Activated CD8-positive, alpha-beta T cell treated with anti-CD3 and anti-CD28 coated beads for 36 hours (primary cell): ENCODE data around the gene SRSF7. TPM values are rescaled to one million over a fixed set of nuclear protein-coding genes. Genes with fewer than 3 reads are reported as not detected.
"Not testable (repeated sequence)": the region's sequence is repeated elsewhere in the genome, so short reads cannot be mapped to it uniquely, and the experiment has no call there.

Source experiments
- ATAC-seq: fragments of 200-7000 bp; cut with Tn5 transposase; one replicate; pipeline ENCODE4 v1.10.0; 2021; ENCODE audit warnings: mild to moderate bottlenecking, moderate library complexity
- CTCF ChIA-PET: fragments of 350-600 bp; sonication (Branson Sonifier 250); formaldehyde crosslinking; loops from one replicate; lab custom pipeline; 2021; ENCODE audit warnings: antibody characterized with exemption; lab: Charles Lee
- POLR2A ChIA-PET: fragments of 350-600 bp; sonication (Branson Sonifier 250); formaldehyde crosslinking; loops from one replicate; lab custom pipeline; 2021; ENCODE audit warnings: antibody characterized with exemption; lab: Charles Lee
- DNase-seq: peaks from one replicate; pipeline ENCODE4 v3.0.0-alpha.2; 2020
- H3K27ac Mint-ChIP-seq: one replicate; pipeline ENCODE4 v1.8.0; 2021; ENCODE audit warnings: mild to moderate bottlenecking, mixed read lengths
- H3K27me3 Mint-ChIP-seq: one replicate; pipeline ENCODE4 v1.8.0; 2021; ENCODE audit warnings: mixed read lengths
- H3K36me3 Mint-ChIP-seq: one replicate; pipeline ENCODE4 v1.8.0; 2021; ENCODE audit warnings: low read depth, mixed read lengths
- H3K4me1 Mint-ChIP-seq: one replicate; pipeline ENCODE4 v1.8.0; 2021; ENCODE audit warnings: low read depth, mixed read lengths
- H3K4me3 Mint-ChIP-seq: one replicate; pipeline ENCODE4 v1.8.0; 2021; ENCODE audit warnings: mild to moderate bottlenecking, moderate library complexity, mixed read lengths
- H3K9me3 Mint-ChIP-seq: one replicate; pipeline ENCODE4 v1.8.0; 2021; ENCODE audit warnings: mixed read lengths
- CTCF ChIP-seq: fragments of 200-600 bp; IDR thresholded peaks from one replicate; pipeline ENCODE4 v1.8.0; 2022; ENCODE audit warnings: antibody characterized with exemption, mild to moderate bottlenecking
- intact Hi-C: fragments of 100-400 bp; cut with micrococcal nuclease; formaldehyde crosslinking; loops from one replicate; pipeline ENCODE4 v1.10.0; 2022
- total RNA-seq, 2 experiments: library from RNA; stranded (reverse); gene quantifications; one replicate each; pipeline ENCODE4 v1.2.3, GENCODE V29; 2021

Gene SRSF7
- total RNA-seq, 2 experiments from 2014 or later = 320 to 333 TPM

GRCh38 chr2:38720613-38721241 is 30.4 kb downstream of the SRSF7 start:
- ATAC-seq (no peak), DNase-seq (peak; percentile 42)
- intact Hi-C loops = loop anchor here (5.0 kb wide), 2 partner anchors 68 to 118 kb away; partner anchors contain the start of gene HNRNPLL
- Mint-ChIP-seq H3K4me3 (peak overlapping the region; percentile 39), H3K4me1 (peaks cover 62% of the 10 kb centered on the region), H3K27me3 (no peaks in the 10 kb centered on the region), H3K9me3 (peaks cover 9% of the 10 kb centered on the region), H3K36me3 (peaks cover 37% of the 10 kb centered on the region), H3K27ac (peak overlapping the region; percentile 92)
- TF ChIP-seq CTCF = no peak
- POLR2A ChIA-PET = interaction anchor here (0.7 to 1.1 kb wide), 2 partner anchors 54 to 76 kb away, joined by 3 to 4 read pairs; no protein-coding TSS in a partner anchor
- CTCF ChIA-PET = interaction anchor here (1.1 to 6.9 kb wide), 2 partner anchors 139 to 154 kb away, joined by 3 to 133 read pairs; no protein-coding TSS in a partner anchor

- H3K36me3 Mint-ChIP-seq = peaks cover 46% of the 10 kb centered on the region
- intact Hi-C loops = loop anchor here (5.0 kb wide), 2 partner anchors 67 to 117 kb away; partner anchors contain the start of gene HNRNPLL
- no peak overlapping the region for H3K4me3 Mint-ChIP-seq
- DNase-seq = no peak
- H3K9me3 Mint-ChIP-seq = peaks cover 9% of the 10 kb centered on the region
- ChIA-PET POLR2A (interaction anchor here (0.7 to 0.9 kb wide), 2 partner anchors 22 to 111 kb away, joined by 3 read pairs; no protein-coding TSS in a partner anchor), CTCF (interaction anchor here (0.6 to 1.3 kb wide), 2 partner anchors 92 to 117 kb away, joined by 3 to 4 read pairs; partner anchors contain the start of gene HNRNPLL)
- peaks cover 62% of the 10 kb centered on the region for H3K4me1 Mint-ChIP-seq
- H3K27ac Mint-ChIP-seq = no peak overlapping the region
- no peak for TF ChIP-seq CTCF
- no peak for ATAC-seq
- no peaks in the 10 kb centered on the region for H3K27me3 Mint-ChIP-seq
Observed at GRCh38 chr2:38719706-38720105, 31.5 kb downstream of the SRSF7 start.

- intact Hi-C loops = no loop called here
- Mint-ChIP-seq H3K36me3 (peaks cover 48% of the 10 kb centered on the region), H3K9me3 (peaks cover 9% of the 10 kb centered on the region), H3K27ac (no peak overlapping the region), H3K4me1 (peaks cover 64% of the 10 kb centered on the region), H3K4me3 (no peak overlapping the region), H3K27me3 (no peaks in the 10 kb centered on the region)
- CTCF ChIA-PET = interaction anchor here (0.9 to 1.3 kb wide), 4 partner anchors 113 to 137 kb away, joined by 3 to 4 read pairs (median 4); partner anchors contain the start of gene HNRNPLL
- POLR2A ChIA-PET = interaction anchor here (0.9 kb wide), 1 partner anchor 23 kb away, joined by 3 read pairs; no protein-coding TSS in a partner anchor
- no peak for DNase-seq
- TF ChIP-seq CTCF = no peak
- ATAC-seq = no peak
Observed at GRCh38 chr2:38718601-38719000, 32.6 kb downstream of the SRSF7 start.

GRCh38 chr2:38716185-38716584 is 35.0 kb downstream of the SRSF7 start:
- Mint-ChIP-seq H3K36me3 (peaks cover 66% of the 10 kb centered on the region), H3K27ac (peak overlapping the region; percentile 41)
- CTCF ChIA-PET = interaction anchor here (1.6 kb wide), 1 partner anchor 115 kb away, joined by 4 read pairs; no protein-coding TSS in a partner anchor

GRCh38 chr2:38714941-38715340 is 36.2 kb downstream of the SRSF7 start:
- ChIA-PET CTCF (interaction anchor here (1.6 kb wide), 1 partner anchor 113 kb away, joined by 4 read pairs; no protein-coding TSS in a partner anchor), POLR2A (interaction anchor here (1.6 to 2.3 kb wide), 2 partner anchors 36 to 47 kb away, joined by 4 to 7 read pairs; partner anchors contain the start of gene SRSF7)
- peaks cover 54% of the 10 kb centered on the region for H3K4me1 Mint-ChIP-seq
- H3K4me3 Mint-ChIP-seq, intact Hi-C loops, DNase-seq, H3K27me3 Mint-ChIP-seq, H3K9me3 Mint-ChIP-seq: not testable (repeated sequence)
- peak; percentile 20 for ATAC-seq
- peak overlapping the region; percentile 56 for H3K27ac Mint-ChIP-seq
- peaks cover 60% of the 10 kb centered on the region for H3K36me3 Mint-ChIP-seq

More at GRCh38 chr2:38716185-38716584, 35.0 kb downstream of the SRSF7 start:
- peaks cover 13% of the 10 kb centered on the region for H3K9me3 Mint-ChIP-seq
- peaks cover 59% of the 10 kb centered on the region for H3K4me1 Mint-ChIP-seq
- H3K4me3 Mint-ChIP-seq = no peak overlapping the region
- no peak for TF ChIP-seq CTCF
- no peak for ATAC-seq
- POLR2A ChIA-PET = interaction anchor here (1.0 to 2.3 kb wide), 3 partner anchors 13 to 49 kb away, joined by 3 to 7 read pairs (median 4); partner anchors contain the start of gene SRSF7
- H3K27me3 Mint-ChIP-seq = no peaks in the 10 kb centered on the region
- intact Hi-C loops = no loop called here
- no peak for DNase-seq
